ENCODE data around the gene NFIA.

Gene NFIA

DNA sequence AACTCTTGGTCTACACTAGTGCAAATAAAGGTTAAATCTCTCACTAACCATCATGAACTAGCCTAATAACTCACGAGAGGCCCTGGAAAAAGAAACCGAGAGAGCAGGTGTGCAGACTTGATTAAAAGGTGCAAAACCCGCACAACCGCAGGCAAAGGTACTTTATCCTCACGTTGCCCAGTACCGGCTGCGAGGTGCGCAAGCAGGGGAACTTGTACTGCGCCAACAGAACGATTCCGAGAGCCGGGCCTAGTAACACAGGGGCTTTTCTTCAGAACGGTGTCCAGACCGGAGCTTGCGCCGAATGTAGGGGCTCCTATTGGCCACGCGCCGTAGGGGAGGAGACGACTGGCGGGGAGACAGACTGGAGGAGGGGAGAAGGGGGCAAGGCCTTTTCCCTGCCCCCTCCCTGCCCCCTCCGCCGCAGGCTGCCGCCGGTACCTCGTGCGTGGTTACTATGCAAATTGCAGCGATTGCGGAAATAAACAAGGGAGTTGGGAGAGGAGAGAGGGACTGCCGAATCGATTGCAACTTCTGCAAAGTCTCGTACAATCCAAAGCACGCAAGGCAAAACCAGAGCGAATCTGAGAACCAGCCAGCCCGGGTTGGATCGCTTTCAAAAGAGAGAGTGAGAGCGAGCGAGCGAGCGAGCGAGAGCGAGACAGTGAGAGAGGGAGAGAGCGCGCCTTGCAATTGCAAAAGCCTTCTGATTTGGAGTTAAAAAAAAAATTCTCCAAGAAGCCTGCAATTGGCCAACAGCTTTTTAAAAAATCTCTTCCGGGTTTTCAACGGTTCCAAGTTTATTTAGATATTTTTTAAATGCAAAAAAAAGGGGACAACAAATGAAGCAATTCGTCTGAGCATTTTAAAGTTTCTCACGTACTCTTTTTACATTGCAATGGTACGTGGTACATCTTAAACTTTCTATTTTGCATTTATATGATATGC, 5.4 kb upstream of the NFIA start:
- H3K9me3 ChIP-seq (ENCODE audit: insufficient read depth, low read depth, low read length): no peaks in the 10 kb centered on the region
- H3K9me2 ChIP-seq (replicated peaks; ENCODE audit: low read depth, low read length): no peaks in the 10 kb centered on the region
- no peaks in the 10 kb centered on the region for H3K27me3 ChIP-seq (ENCODE audit: insufficient read depth, low read length, poor library complexity, severe bottlenecking)
- H3K4me1 ChIP-seq (ENCODE audit: insufficient read depth, low read length, poor library complexity, severe bottlenecking): peaks cover 35% of the 10 kb centered on the region
- peak overlapping the region; percentile 73 for H2AFZ ChIP-seq (ENCODE audit: low read length)
- peak overlapping the region; percentile 74 for H3K4me2 ChIP-seq (ENCODE audit: low read depth, low read length, poor library complexity, severe bottlenecking)
- no peaks in the 10 kb centered on the region for H3K36me3 ChIP-seq (ENCODE audit: insufficient read depth, low read length)
- no peak for TF ChIP-seq EZH2phosphoT487 (IDR thresholded peaks at IDR 0.05; ENCODE audit: borderline replicate concordance)
- TF ChIP-seq, protein P1, sequence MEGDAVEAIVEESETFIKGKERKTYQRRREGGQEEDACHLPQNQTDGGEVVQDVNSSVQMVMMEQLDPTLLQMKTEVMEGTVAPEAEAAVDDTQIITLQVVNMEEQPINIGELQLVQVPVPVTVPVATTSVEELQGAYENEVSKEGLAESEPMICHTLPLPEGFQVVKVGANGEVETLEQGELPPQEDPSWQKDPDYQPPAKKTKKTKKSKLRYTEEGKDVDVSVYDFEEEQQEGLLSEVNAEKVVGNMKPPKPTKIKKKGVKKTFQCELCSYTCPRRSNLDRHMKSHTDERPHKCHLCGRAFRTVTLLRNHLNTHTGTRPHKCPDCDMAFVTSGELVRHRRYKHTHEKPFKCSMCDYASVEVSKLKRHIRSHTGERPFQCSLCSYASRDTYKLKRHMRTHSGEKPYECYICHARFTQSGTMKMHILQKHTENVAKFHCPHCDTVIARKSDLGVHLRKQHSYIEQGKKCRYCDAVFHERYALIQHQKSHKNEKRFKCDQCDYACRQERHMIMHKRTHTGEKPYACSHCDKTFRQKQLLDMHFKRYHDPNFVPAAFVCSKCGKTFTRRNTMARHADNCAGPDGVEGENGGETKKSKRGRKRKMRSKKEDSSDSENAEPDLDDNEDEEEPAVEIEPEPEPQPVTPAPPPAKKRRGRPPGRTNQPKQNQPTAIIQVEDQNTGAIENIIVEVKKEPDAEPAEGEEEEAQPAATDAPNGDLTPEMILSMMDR (conservative IDR thresholded peaks at IDR 0.05; ENCODE audit: low read length): no peak
- H3K4me3 ChIP-seq (ENCODE audit: low read length, poor library complexity, severe bottlenecking): peak overlapping the region; percentile 71
- H3K9ac ChIP-seq (ENCODE audit: low read depth, low read length, poor library complexity, severe bottlenecking): peak overlapping the region; percentile 55
- H3K79me2 ChIP-seq (ENCODE audit: insufficient read depth, low read length): no peaks in the 10 kb centered on the region
- H3F3A ChIP-seq (ENCODE audit: low read depth): no peaks in the 10 kb centered on the region
- no peaks in the 10 kb centered on the region for H4K20me1 ChIP-seq (ENCODE audit: insufficient read depth, low read length, poor library complexity, severe bottlenecking)

DNA sequence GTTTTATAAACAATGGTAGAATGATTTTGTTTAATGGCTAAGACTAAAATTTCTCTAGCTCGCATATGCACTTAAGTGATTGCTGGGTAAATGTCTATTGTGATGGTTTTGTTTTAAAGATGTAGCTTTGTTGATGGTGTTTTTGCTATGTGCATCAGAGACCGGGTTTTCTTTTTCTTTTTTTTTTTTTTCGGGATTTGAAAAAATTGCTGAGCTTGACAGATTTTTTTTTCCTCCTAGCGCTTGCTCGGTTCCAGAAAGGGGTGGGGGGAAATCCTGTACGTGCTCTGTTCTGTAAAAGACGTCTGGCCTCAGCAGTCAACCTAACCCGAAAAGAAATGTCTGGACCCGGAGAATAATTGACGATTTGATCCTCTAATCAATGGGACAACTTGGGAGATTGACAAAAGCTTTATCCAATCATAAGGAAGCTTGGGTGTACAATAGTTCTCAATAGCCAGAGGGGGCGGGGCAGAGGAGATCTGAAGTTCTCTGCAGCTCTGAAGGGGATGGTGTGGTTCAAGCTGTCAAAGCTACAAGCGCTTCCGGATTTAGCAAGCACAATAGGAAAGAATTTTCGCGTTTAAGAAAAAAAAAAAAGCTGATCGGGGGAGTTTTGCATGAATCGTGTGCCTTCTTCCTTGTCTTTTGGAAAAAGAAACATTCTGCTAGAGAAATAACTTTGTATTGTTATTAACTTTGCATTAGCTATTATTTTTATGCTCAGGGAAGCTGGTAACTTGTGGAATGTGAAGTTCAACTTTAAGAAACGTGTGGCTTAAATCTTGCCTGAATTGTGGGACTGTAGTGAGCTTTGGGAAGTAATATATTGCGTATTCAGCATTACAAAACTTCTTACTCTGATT, 4.5 kb upstream of the NFIA start:
- peaks cover 35% of the 10 kb centered on the region for H3K4me1 ChIP-seq (ENCODE audit: insufficient read depth, low read length, poor library complexity, severe bottlenecking)
- no peaks in the 10 kb centered on the region for H3K9me3 ChIP-seq (ENCODE audit: insufficient read depth, low read depth, low read length)
- peak overlapping the region; percentile 65 for H3K9ac ChIP-seq (ENCODE audit: low read depth, low read length, poor library complexity, severe bottlenecking)
- H3K27me3 ChIP-seq (ENCODE audit: insufficient read depth, low read length, poor library complexity, severe bottlenecking): no peaks in the 10 kb centered on the region
- H3K4me2 ChIP-seq (ENCODE audit: low read depth, low read length, poor library complexity, severe bottlenecking): peak overlapping the region; percentile 74
- peak overlapping the region; percentile 73 for H2AFZ ChIP-seq (ENCODE audit: low read length)
- H3K36me3 ChIP-seq (ENCODE audit: insufficient read depth, low read length): no peaks in the 10 kb centered on the region
- H3K9me2 ChIP-seq (replicated peaks; ENCODE audit: low read depth, low read length): no peaks in the 10 kb centered on the region
- peak overlapping the region; percentile 71 for H3K4me3 ChIP-seq (ENCODE audit: low read length, poor library complexity, severe bottlenecking)
- TF ChIP-seq, protein P1 (conservative IDR thresholded peaks at IDR 0.05; ENCODE audit: low read length): no peak
- no peaks in the 10 kb centered on the region for H4K20me1 ChIP-seq (ENCODE audit: insufficient read depth, low read length, poor library complexity, severe bottlenecking)
- H3K79me2 ChIP-seq (ENCODE audit: insufficient read depth, low read length): no peaks in the 10 kb centered on the region
- H3F3A ChIP-seq (ENCODE audit: low read depth): no peaks in the 10 kb centered on the region

- Histone ChIP-seq H3K9me2 (replicated peaks; ENCODE audit: low read depth, low read length) (no peaks in the 10 kb centered on the region), H3K4me3 (ENCODE audit: low read length, poor library complexity, severe bottlenecking) (peak overlapping the region; percentile 71), H3K4me2 (ENCODE audit: low read depth, low read length, poor library complexity, severe bottlenecking) (peak overlapping the region; percentile 74), H4K20me1 (ENCODE audit: insufficient read depth, low read length, poor library complexity, severe bottlenecking) (no peaks in the 10 kb centered on the region), H3K9ac (ENCODE audit: low read depth, low read length, poor library complexity, severe bottlenecking) (peak overlapping the region; percentile 65), H3K36me3 (ENCODE audit: insufficient read depth, low read length) (no peaks in the 10 kb centered on the region), H3K79me2 (ENCODE audit: insufficient read depth, low read length) (no peaks in the 10 kb centered on the region), H3K9me3 (ENCODE audit: insufficient read depth, low read depth, low read length) (no peaks in the 10 kb centered on the region), H3F3A (ENCODE audit: low read depth) (no peaks in the 10 kb centered on the region), H3K27me3 (ENCODE audit: insufficient read depth, low read length, poor library complexity, severe bottlenecking) (no peaks in the 10 kb centered on the region), H3K4me1 (ENCODE audit: insufficient read depth, low read length, poor library complexity, severe bottlenecking) (peaks cover 35% of the 10 kb centered on the region), H2AFZ (ENCODE audit: low read length) (peak overlapping the region; percentile 70)
- no peak for TF ChIP-seq EZH2phosphoT487 (IDR thresholded peaks at IDR 0.05; ENCODE audit: borderline replicate concordance)
- TF ChIP-seq, protein P1 (conservative IDR thresholded peaks at IDR 0.05; ENCODE audit: low read length): no peak
These were observed 3.6 kb upstream of the NFIA start for GRCh38 chr1:61078618-61079295.

All from Loucy (cell line).